ENCODE data around the gene MTHFR.

GRCh38 chr1:11841245-11842153, 35.7 kb upstream of the MTHFR start:
- TF ChIP-seq ZNF280C (tag by site-specific recombination; IDR thresholded peaks at IDR 0.05), result no peak
- no peak for TF ChIP-seq CTCF (tag by site-specific recombination; IDR thresholded peaks at IDR 0.05)
- no peak for TF ChIP-seq ZNF239 (tag by site-specific recombination; IDR thresholded peaks at IDR 0.05)
- no peak for TF ChIP-seq ZNF132 (tag by site-specific recombination; IDR thresholded peaks at IDR 0.05; ENCODE audit: borderline replicate concordance)

All from HEK293 (cell line).